Neural cell (in vitro differentiated cells): ENCODE results near the gene SPACA9. TPM values are rescaled to one million over a fixed set of nuclear protein-coding genes. Genes with fewer than 3 reads are reported as not detected.

Experiments used
- H2AFZ ChIP-seq: fragments of 200-600, 300-800 bp; sonication (generic), shearing (Covaris generic); 2 replicates; pipeline ENCODE4 v1.6.0; 2014; ENCODE audit warnings: low read depth, mild to moderate bottlenecking, antibody characterized with exemption, low read length, moderate library complexity
- H3F3A ChIP-seq: fragments of 200-600 bp; shearing (Covaris generic); 2 replicates; pipeline ENCODE4 v1.6.1; 2016; ENCODE audit warnings: mild to moderate bottlenecking, moderate library complexity, mixed read lengths, antibody characterized with exemption, low read length; ENCODE audit not compliant: insufficient read depth, poor library complexity, severe bottlenecking
- H3K27ac ChIP-seq: fragments of 200-600, 300-800 bp; sonication (generic), shearing (Covaris generic); 2 replicates; pipeline ENCODE4 v1.5.1; 2014; ENCODE audit warnings: mild to moderate bottlenecking, low read length, moderate library complexity
- H3K27me3 ChIP-seq: fragments of 300-800, 200-600 bp; sonication (generic), shearing (Covaris generic); 2 replicates; pipeline ENCODE4 v1.6.0; 2014; ENCODE audit warnings: mild to moderate bottlenecking, low read depth, low read length, moderate library complexity; ENCODE audit not compliant: insufficient read depth
- H3K36me3 ChIP-seq: fragments of 300-800, 200-600 bp; sonication (generic), shearing (Covaris generic); 2 replicates; pipeline ENCODE4 v1.5.1; 2014; ENCODE audit warnings: mild to moderate bottlenecking, antibody characterized with exemption, low read length, moderate library complexity; ENCODE audit not compliant: insufficient read depth
- H3K4me2 ChIP-seq: fragments of 300-800, 200-600 bp; sonication (generic), shearing (Covaris generic); 2 replicates; pipeline ENCODE4 v1.6.0; 2014; ENCODE audit warnings: mild to moderate bottlenecking, low read length
- H3K4me3 ChIP-seq: fragments of 300-800, 200-600 bp; sonication (generic), shearing (Covaris generic); 2 replicates; pipeline ENCODE4 v1.5.1; 2014; ENCODE audit warnings: mild to moderate bottlenecking, low read length, moderate library complexity
- H3K79me2 ChIP-seq: fragments of 200-600 bp; shearing (Covaris generic); replicated peaks from 2 replicates; pipeline ENCODE4 v1.6.0; 2014; ENCODE audit warnings: mild to moderate bottlenecking, low read length, moderate library complexity; ENCODE audit not compliant: insufficient read depth
- H3K9ac ChIP-seq: fragments of 300-800, 200-600 bp; sonication (generic), shearing (Covaris generic); 2 replicates; pipeline ENCODE4 v1.6.1; 2016; ENCODE audit warnings: mild to moderate bottlenecking, low read length, mixed read lengths
- H3K9me2 ChIP-seq: fragments of 200-600 bp; shearing (Covaris generic); 2 replicates; pipeline ENCODE4 v1.6.1; 2016; ENCODE audit warnings: mild to moderate bottlenecking, low read length, mixed read lengths; ENCODE audit not compliant: insufficient read depth
- H3K9me3 ChIP-seq: fragments of 200-600, 300-800 bp; sonication (generic), shearing (Covaris generic); 2 replicates; pipeline ENCODE4 v1.6.1; 2016; ENCODE audit warnings: mild to moderate bottlenecking, mixed run types, low read length, moderate library complexity, mixed read lengths
- H4K20me1 ChIP-seq: fragments of 200-600 bp; shearing (Covaris generic); 2 replicates; pipeline ENCODE4 v1.6.1; 2016; ENCODE audit warnings: mild to moderate bottlenecking, mixed run types; ENCODE audit not compliant: insufficient read depth
- CTCF ChIP-seq: fragments of 450-650 bp; IDR thresholded peaks from 2 replicates; pipeline ENCODE4 v1.5.1; 2014; ENCODE audit warnings: antibody characterized with exemption, mild to moderate bottlenecking, moderate library complexity; ENCODE audit not compliant: poor library complexity, severe bottlenecking
- EP300 ChIP-seq: fragments of 450-650 bp; conservative IDR thresholded peaks from 2 replicates; pipeline ENCODE4 v1.6.1; 2014; ENCODE audit warnings: antibody characterized with exemption, mild to moderate bottlenecking, moderate library complexity; ENCODE audit not compliant: poor library complexity, severe bottlenecking
- EZH2 ChIP-seq: fragments of 200-600, 300-800 bp; shearing (Covaris generic), sonication (generic); IDR thresholded peaks from 2 replicates; pipeline ENCODE4 v1.6.1; 2014; ENCODE audit warnings: antibody characterized with exemption, low read length, borderline replicate concordance, mild to moderate bottlenecking; ENCODE audit not compliant: insufficient read depth, poor library complexity, severe bottlenecking
- MXI1 ChIP-seq: fragments of 450-650 bp; conservative IDR thresholded peaks from 2 replicates; pipeline ENCODE4 v1.6.1; 2014; ENCODE audit warnings: antibody characterized with exemption, mild to moderate bottlenecking; ENCODE audit not compliant: poor library complexity, severe bottlenecking
- POLR2AphosphoS5 ChIP-seq: IDR thresholded peaks from 2 replicates; pipeline ENCODE4 v1.6.1; 2012
- RAD21 ChIP-seq: fragments of 450-650 bp; conservative IDR thresholded peaks from 2 replicates; pipeline ENCODE4 v1.6.1; 2014; ENCODE audit warnings: antibody characterized with exemption, mild to moderate bottlenecking, moderate library complexity
- REST ChIP-seq: IDR thresholded peaks from 2 replicates; pipeline ENCODE4 v1.6.1; 2012; ENCODE audit warnings: borderline replicate concordance
- SMC3 ChIP-seq: fragments of 450-650 bp; conservative IDR thresholded peaks from 2 replicates; pipeline ENCODE4 v1.6.1; 2014; ENCODE audit warnings: antibody characterized with exemption, mild to moderate bottlenecking, moderate library complexity; ENCODE audit not compliant: poor library complexity
- TAF1 ChIP-seq: IDR thresholded peaks from 2 replicates; pipeline ENCODE4 v1.6.1; 2012; ENCODE audit warnings: low read depth
- polyA plus RNA-seq: library from polyadenylated mRNA; depleted of rRNA; stranded (reverse); fragments of >200 nt; gene quantifications from 2 replicates; pipeline ENCODE4 v1.2.3, GENCODE V29; 2014

SPACA9 gene
- polyA plus RNA-seq, 1 donor from 2014 or later: 4.6 TPM

GRCh38 chr9:132939169-132939568, 60.5 kb downstream of the SPACA9 start:
- Histone ChIP-seq H3K9ac (no peak overlapping the region), H3K9me3 (no peaks in the 10 kb centered on the region), H3F3A (no peaks in the 10 kb centered on the region), H3K27ac (no peak overlapping the region), H3K79me2 (peaks cover 47% of the 10 kb centered on the region), H3K4me2 (no peak overlapping the region), H2AFZ (no peak overlapping the region), H4K20me1 (no peaks in the 10 kb centered on the region), H3K27me3 (no peaks in the 10 kb centered on the region), H3K9me2 (no peaks in the 10 kb centered on the region), H3K36me3 (no peaks in the 10 kb centered on the region), H3K4me3 (no peak overlapping the region)
- TF ChIP-seq TAF1: no peak
- no peak for TF ChIP-seq MXI1
- TF ChIP-seq CTCF: no peak
- no peak for TF ChIP-seq SMC3
- no peak for TF ChIP-seq RAD21
- no peak for TF ChIP-seq EP300
- no peak for TF ChIP-seq REST
- TF ChIP-seq POLR2AphosphoS5: no peak
- TF ChIP-seq EZH2: no peak

Other genes with a start within 250 kb of the SPACA9 start
- 12.8 and 17.9 TPM in 2 replicates for gene DDX31, start 208.9 kb upstream of the SPACA9 start, polyA plus RNA-seq
- 10.5 and 11.1 TPM in 2 replicates for gene GTF3C4, start 208.4 kb upstream of the SPACA9 start, polyA plus RNA-seq
- gene AK8, start 614 bp upstream of the SPACA9 start, polyA plus RNA-seq: 0.71 and 1.2 TPM in 2 replicates
- gene TSC1, start 65.7 kb downstream of the SPACA9 start, polyA plus RNA-seq: 45.6 and 47.1 TPM in 2 replicates
- not detected in 2 replicates for gene GFI1B, start 99.8 kb downstream of the SPACA9 start, polyA plus RNA-seq
- 95.0 and 103 TPM in 2 replicates for gene GTF3C5, start 152.1 kb downstream of the SPACA9 start, polyA plus RNA-seq
- gene CEL, start 183.1 kb downstream of the SPACA9 start, polyA plus RNA-seq: 0.95 and 2.7 TPM in 2 replicates
- 174 and 253 TPM in 2 replicates for gene RALGDS, start 242.3 kb downstream of the SPACA9 start, polyA plus RNA-seq